H1 (cell line): Measurements from ENCODE around the gene CASQ2. TPM values are rescaled to one million over a fixed set of nuclear protein-coding genes. Genes with fewer than 3 reads are reported as not detected.

Source experiments
- BACH1 ChIP-seq: IDR thresholded peaks from 2 replicates; pipeline ENCODE4 v1.6.1; 2012; ENCODE audit warnings: low read length, improper control_type of control experiment
- CBX5 ChIP-seq: fragments of 300-800, 300-1000 bp; sonication (generic); IDR thresholded peaks from 2 replicates; pipeline ENCODE4 v1.7.1; 2016; ENCODE audit warnings: antibody characterized with exemption, low read length, low read depth
- CHD1 ChIP-seq: IDR thresholded peaks from 2 replicates; pipeline ENCODE4 v1.6.1; 2012; ENCODE audit warnings: low read depth, low read length, improper control_type of control experiment
- CTCF ChIP-seq, 3 experiments: IDR thresholded peaks; 1 replicate in 2 of 3; 2 replicates in 1 of 3; pipeline versions ENCODE4 v1.5.1 to v1.6.1; 2011; ENCODE audit warnings: low read length in 3 of 3, mild to moderate bottlenecking in 3 of 3, inconsistent platforms in 2 of 3, low read depth in 1 of 3, moderate library complexity in 1 of 3; ENCODE audit not compliant: insufficient read depth in 1 of 3; ENCODE audit errors: control extremely low read depth in 1 of 3
- JUN ChIP-seq: IDR thresholded peaks from 2 replicates; pipeline ENCODE4 v1.6.1; 2011; ENCODE audit warnings: low read depth, mild to moderate bottlenecking, improper control_type of control experiment, low read length
- SP1 ChIP-seq: IDR thresholded peaks from 2 replicates; pipeline ENCODE4 v1.6.1; 2011; ENCODE audit warnings: low read depth, low read length
- SP4 ChIP-seq: IDR thresholded peaks from 2 replicates; pipeline ENCODE4 v1.6.1; 2012; ENCODE audit warnings: low read length, inconsistent platforms
- polyA plus RNA-seq, 7 experiments: library from polyadenylated mRNA; depleted of rRNA in 3 of 7; stranded (reverse) in 5 of 7; unstranded in 2 of 7; fragments of >200 nt in 5 of 7; fragments of 200-250 nt in 2 of 7; gene quantifications; 1 replicate in 5 of 7; 2 replicates in 1 of 7; 4 replicates in 1 of 7; pipeline versions ENCODE4 v1.2.1 to v1.2.3, GENCODE V29; 2011 to 2013; ENCODE audit warnings: missing spikeins in 2 of 7, mixed read lengths in 2 of 7
- total RNA-seq: library from RNA; stranded (reverse); fragmentation: NEBNext Ultra II Directional; extraction: Animal tissue kit (Norgen Biotek cat#: 25700); gene quantifications from 2 replicates; pipeline ENCODE4 v1.2.1, GENCODE V29; 2021

The CASQ2 gene
- total and polyA plus RNA-seq, 2 of the 8 experiments (the other 6 are each of a cell fraction or from before 2014, with no cell fraction given), result not detected

- no peak for TF ChIP-seq CBX5
- TF ChIP-seq SP4, result no peak
- no peak for TF ChIP-seq BACH1
- no peak for TF ChIP-seq JUN
- no peak for TF ChIP-seq CTCF (IDR thresholded peaks at IDR 0.05; ENCODE audit: control extremely low read depth in 1 of 3, insufficient read depth in 1 of 3, low read depth in 1 of 3, low read length in 3 of 3)
- no peak for TF ChIP-seq CHD1
- no peak for TF ChIP-seq SP1
- TF ChIP-seq, all 59 proteins: peak for 0
Observed at GRCh38 chr1:115732316-115732715, 36.2 kb downstream of the CASQ2 start (continued).
